Right atrium auricular region (tissue), 2 donors: ENCODE data around the gene PLIN5. TPM values are rescaled to one million over a fixed set of nuclear protein-coding genes. Genes with fewer than 3 reads are reported as not detected.
A peak's percentile ranks its signal among the peaks of the same experiment; 100 is the strongest.
"Not testable (repeated sequence)": the region's sequence is repeated elsewhere in the genome, so short reads cannot be mapped to it uniquely, and the experiment has no call there.

ENCODE experiments used
- DNase-seq: peaks from one replicate; pipeline ENCODE4 v3.0.0-alpha.2; 2019; ENCODE audit warnings: low spot score
- H3K27ac ChIP-seq, 2 donors: fragments of 200-600 bp; sonication (generic); 1 replicate in 1 of 2; 2 replicates in 1 of 2; pipeline ENCODE4 v1.5.1; 2016 to 2019
- H3K27me3 ChIP-seq, 2 donors: fragments of 200-600 bp; sonication (generic); one replicate each; pipeline versions ENCODE4 v1.5.1 to v1.6.0; 2017 to 2019
- H3K36me3 ChIP-seq: fragments of 200-600 bp; sonication (generic); one replicate; pipeline ENCODE4 v1.5.1; 2016
- H3K4me1 ChIP-seq, 2 donors: fragments of 200-600 bp; sonication (generic); one replicate each; pipeline versions ENCODE4 v1.5.1 to v1.6.0; 2017 to 2019
- H3K4me3 ChIP-seq, 2 donors: fragments of 200-600 bp; sonication (generic); 1 replicate in 1 of 2; 2 replicates in 1 of 2; pipeline ENCODE4 v1.5.1; 2017 to 2019; ENCODE audit warnings: mild to moderate bottlenecking in 1 of 2, moderate library complexity in 1 of 2
- H3K9me3 ChIP-seq, 2 donors: fragments of 200-600 bp; sonication (generic); one replicate each; pipeline ENCODE4 v1.5.1; 2019
- CTCF ChIP-seq, 2 donors: fragments of 200-600 bp; sonication (generic); IDR thresholded peaks; one replicate each; pipeline ENCODE4 v1.5.1; 2019; ENCODE audit warnings: antibody characterized with exemption in 2 of 2
- total RNA-seq, 2 donors: library from RNA; depleted of rRNA; stranded (reverse); fragments of >200 nt; gene quantifications; one replicate each; pipeline ENCODE4 v1.1.0, GENCODE V29; 2016

The PLIN5 gene
- total RNA-seq, 2 donors from 2014 or later = 21.4 to 43.6 TPM

- Histone ChIP-seq H3K27me3 (no peaks in the 10 kb centered on the region), H3K4me3 (no peak overlapping the region), H3K4me1 (no peaks in the 10 kb centered on the region), H3K27ac (no peak overlapping the region), H3K36me3 (peaks cover 14% of the 10 kb centered on the region), H3K9me3 (no peaks in the 10 kb centered on the region)
- no peak for DNase-seq
- no peak for TF ChIP-seq CTCF (IDR thresholded peaks at IDR 0.05)
Observed at GRCh38 chr19:4547303-4548237, 12.5 kb upstream of the PLIN5 start.

- Histone ChIP-seq H3K27me3 (no peaks in the 10 kb centered on the region), H3K9me3 (peaks cover 5 to 8% of the 10 kb centered on the region in 2 donors), H3K36me3 (no peaks in the 10 kb centered on the region), H3K4me1 (no peaks in the 10 kb centered on the region), H3K4me3 (no peak overlapping the region), H3K27ac (no peak overlapping the region)
- no peak for TF ChIP-seq CTCF (IDR thresholded peaks at IDR 0.05)
- DNase-seq = no peak
Observed at GRCh38 chr19:4543842-4544647, 9.0 kb upstream of the PLIN5 start.

DNA sequence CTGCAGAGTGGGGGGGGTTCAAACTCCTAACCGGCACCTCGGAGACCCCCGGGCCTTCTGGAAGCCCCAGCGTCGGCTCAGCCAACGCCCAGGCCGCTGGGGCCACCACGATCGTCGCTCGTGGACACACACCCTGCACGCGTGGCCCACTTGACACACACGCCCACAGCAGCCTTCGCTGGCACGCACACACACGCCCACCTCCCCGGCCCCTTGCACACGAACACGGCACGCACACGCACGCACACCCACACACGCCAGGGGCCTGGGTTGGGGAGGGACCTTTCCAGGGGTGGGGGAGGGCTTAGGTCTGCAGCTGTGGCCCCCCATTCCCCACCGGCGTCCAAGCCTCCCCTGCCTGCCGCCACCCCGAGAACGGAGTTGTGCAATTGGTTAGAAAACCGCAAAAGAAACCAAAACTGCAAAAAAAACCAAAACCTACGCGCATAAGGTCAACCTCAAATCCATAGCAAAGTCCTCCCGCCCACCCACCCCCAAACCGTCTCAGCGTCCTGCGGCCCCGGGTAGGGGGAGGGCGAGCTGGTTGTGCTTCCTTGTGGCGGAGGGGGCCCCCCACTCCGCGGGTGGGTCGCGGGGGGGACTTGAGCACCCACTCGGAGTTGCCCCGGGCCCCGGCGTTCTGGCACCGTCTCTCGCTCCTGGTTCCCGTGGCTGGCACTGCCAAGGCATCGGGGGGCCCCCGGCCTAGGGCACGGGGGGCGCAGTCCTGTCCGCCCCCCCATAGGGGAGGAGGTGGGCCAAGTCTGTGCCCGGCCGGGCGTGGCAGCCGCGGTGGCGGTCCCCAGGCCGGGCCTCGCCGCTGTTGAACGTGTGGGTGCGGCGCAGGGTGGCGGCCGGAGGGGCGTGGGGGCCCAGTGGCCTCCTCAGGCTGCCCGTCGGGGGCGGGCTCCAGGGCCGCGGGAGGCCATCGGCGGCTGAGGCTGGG lies 8.1 kb upstream of the PLIN5 start:
- no peak for DNase-seq
- H3K27ac ChIP-seq = no peak overlapping the region
- peak overlapping the region in 1 of 2 donors; percentile 16 for H3K4me3 ChIP-seq

DNA sequence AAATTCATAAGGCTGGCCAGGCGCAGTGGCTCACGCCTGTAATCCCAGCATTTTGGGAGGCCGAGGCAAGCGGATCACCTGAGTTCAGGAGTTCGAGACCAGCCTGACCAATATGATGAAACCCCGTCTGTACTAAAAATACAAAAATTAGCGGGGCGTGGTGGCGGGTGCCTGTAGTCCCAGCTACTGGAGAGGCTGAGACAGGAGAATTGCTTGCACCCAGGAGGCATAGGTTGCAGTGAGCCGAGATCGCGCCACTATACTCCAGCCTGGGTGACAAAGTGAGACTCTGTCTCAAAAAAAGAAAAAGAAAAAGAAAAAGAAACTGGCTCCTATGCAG lies 6.8 kb upstream of the PLIN5 start:
- not testable (repeated sequence) for H3K27me3 ChIP-seq, DNase-seq, H3K36me3 ChIP-seq, H3K27ac ChIP-seq, H3K4me3 ChIP-seq, H3K9me3 ChIP-seq, H3K4me1 ChIP-seq

More for the DNA sequence above, 8.1 kb upstream of the PLIN5 start:
- peaks cover 0 to 1% of the 10 kb centered on the region in 2 donors for H3K4me1 ChIP-seq
- peaks cover 5 to 8% of the 10 kb centered on the region in 2 donors for H3K9me3 ChIP-seq
- H3K36me3 ChIP-seq = no peaks in the 10 kb centered on the region
- H3K27me3 ChIP-seq = no peaks in the 10 kb centered on the region
- no peak for TF ChIP-seq CTCF (IDR thresholded peaks at IDR 0.05)

DNA sequence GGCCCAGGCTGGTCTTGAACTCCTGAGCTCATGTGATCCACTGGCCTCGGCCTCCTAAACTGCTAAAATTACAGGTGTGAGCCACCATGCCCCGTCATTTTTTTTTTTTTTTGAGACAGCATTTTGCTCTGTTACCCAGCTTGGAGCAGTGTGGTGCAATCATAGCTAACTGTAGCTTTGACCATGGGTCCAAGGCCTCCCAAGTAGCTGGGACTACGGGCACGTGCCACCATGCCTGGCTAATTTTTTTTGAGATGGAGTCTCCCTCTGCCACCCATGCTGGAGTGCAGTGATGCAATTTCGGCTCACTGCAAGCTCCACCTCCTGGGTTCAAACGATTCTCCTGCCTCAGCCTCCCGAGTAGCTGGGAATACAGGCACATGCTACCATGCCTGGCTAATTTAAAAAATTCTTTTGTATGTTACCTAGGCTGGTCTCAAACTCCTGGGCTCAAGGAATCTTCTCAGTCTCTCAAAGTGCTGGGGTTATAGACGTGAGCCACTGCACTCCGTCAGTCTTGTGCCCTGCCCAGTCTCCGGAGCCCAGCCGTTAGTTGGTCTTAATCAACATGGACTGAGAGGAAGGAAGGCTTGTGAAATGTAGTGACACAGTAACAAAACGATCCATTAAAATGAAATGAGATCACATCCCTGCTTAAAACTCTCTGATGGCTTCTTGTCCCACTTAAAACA lies 6.2 kb upstream of the PLIN5 start:
- no peaks in the 10 kb centered on the region for H3K27me3 ChIP-seq
- H3K4me1 ChIP-seq = peaks cover 0 to 14% of the 10 kb centered on the region in 2 donors
- no peak for DNase-seq
- H3K27ac ChIP-seq = no peak overlapping the region
- no peak for TF ChIP-seq CTCF (IDR thresholded peaks at IDR 0.05)
- H3K4me3 ChIP-seq = no peak overlapping the region
- H3K9me3 ChIP-seq = peaks cover 5 to 8% of the 10 kb centered on the region in 2 donors
- H3K36me3 ChIP-seq = no peaks in the 10 kb centered on the region
